Measurements from ENCODE around the gene KCNIP4.
"Not testable (repeated sequence)": the region's sequence is repeated elsewhere in the genome, so short reads cannot be mapped to it uniquely, and the experiment has no call there.

Gene KCNIP4

GRCh38 chr4:21948347-21949072 is at the start of gene KCNIP4:
TSS of gene KCNIP4 (minus strand) at chr4:21948772.
- DNase-seq (ENCODE audit: low read depth in 1 of 2, low spot score in 1 of 2): no peak

DNA sequence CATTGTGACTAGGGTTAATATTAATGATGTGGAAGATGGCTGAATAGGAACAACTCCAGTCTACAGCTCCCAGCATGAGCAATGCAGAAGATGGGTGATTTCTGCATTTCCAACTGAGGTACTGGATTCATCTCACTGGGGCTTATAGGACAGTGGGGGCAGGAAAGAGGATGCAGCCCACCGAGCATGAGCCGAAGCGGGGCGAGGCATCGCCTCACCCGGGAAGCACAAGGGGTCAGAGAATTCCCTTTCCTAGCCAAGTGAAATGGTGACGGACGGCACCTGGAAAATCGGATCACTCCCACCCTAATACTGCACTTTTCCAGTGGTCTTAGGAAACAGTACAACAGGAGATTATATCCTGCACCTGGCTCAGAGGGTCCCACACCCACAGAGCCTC is 48.0 kb upstream of the KCNIP4 start:
- not testable (repeated sequence) for DNase-seq (ENCODE audit: low read depth in 1 of 2, low spot score in 1 of 2)

DNA sequence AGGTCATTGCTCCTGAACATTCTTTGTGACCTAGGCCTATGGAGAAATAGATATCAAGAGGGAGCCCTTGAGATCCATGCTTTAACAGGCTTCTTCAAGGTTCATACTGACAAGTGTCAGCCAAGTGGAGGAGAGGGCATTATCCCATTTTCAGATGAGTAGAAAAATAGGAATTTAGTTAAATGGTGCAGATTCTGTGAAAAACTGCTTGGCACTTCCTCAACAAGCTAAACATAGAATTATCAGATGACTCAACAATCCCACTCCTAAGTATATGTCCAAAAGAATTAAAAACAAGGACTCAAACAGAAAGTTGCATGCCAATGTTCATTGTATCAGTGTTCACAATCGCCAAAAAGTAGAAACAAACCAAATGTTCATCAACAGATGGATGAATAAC is 43.8 kb upstream of the KCNIP4 start:
- DNase-seq (ENCODE audit: low read depth in 1 of 2, low spot score in 1 of 2): no peak

GRCh38 chr4:21991562-21991961 is 43.0 kb upstream of the KCNIP4 start:
- DNase-seq (ENCODE audit: low read depth in 1 of 2, low spot score in 1 of 2): no peak

DNA sequence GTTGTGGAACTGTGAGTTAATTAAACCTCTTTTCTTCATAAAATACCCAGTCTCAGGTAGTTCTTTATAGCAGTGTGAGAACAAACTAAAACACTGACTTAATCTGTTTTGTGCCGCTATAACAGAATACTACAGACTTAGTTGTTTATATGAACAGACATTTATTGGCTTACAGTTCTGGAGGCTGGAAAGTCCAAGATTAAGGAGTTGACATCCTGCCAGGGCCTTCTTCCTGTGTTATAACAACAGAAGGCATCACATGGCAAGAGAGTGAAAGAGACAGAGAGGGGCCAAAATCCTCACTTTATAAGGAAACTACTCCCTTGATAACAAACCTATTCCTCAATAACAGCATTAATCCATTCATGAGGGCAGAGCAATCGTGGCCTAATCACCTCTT is 42.5 kb upstream of the KCNIP4 start:
- no peak for DNase-seq (ENCODE audit: low read depth in 1 of 2, low spot score in 1 of 2)

GRCh38 chr4:21989351-21989750 is 40.8 kb upstream of the KCNIP4 start:
- DNase-seq (ENCODE audit: low read depth in 1 of 2, low spot score in 1 of 2): no peak

DNA sequence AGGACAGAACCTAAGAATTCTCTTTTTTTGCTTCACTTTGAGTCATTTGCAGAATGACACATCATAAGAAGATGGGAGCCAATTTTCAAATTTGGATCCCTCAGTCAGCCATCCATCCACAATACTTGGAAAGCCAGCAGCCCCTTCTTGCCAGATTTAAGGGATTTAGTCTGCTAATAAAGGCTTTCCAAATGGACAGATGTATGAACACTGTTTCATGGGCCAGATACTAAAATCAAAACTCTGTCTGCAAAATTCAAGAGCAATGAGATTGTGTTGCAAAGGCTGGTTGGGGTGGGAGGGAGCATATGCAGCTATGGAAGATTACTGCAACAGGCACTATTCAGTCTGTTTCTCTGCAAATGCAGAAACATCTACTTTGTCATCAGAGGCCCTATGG is 37.7 kb upstream of the KCNIP4 start:
- DNase-seq (ENCODE audit: low read depth in 1 of 2, low spot score in 1 of 2): no peak

GRCh38 chr4:21982087-21982486 is 33.5 kb upstream of the KCNIP4 start:
- no peak for DNase-seq (ENCODE audit: low read depth in 1 of 2, low spot score in 1 of 2)

GRCh38 chr4:21979196-21979595 is 30.6 kb upstream of the KCNIP4 start:
- no peak for DNase-seq (ENCODE audit: low read depth in 1 of 2, low spot score in 1 of 2)

DNA sequence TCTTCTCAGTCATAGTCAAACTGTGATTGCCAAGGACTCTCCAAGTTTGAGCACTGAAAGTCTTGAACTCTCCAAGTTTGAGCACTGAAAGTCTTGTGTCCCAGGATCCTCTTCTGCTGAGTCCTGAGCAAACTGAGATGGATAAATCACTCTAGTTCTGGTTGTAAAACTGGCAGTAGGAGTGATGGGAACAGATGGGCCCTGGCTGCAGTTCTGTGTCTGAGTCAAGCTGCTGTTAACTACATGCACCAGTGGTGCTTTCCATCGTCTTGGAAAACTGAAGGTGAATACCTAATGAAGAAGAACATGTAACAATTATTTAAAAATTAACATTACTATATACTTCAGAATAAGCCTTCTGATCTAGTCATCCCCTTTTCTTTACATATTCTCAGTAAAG is 27.6 kb upstream of the KCNIP4 start:
- no peak for DNase-seq (ENCODE audit: low read depth in 1 of 2, low spot score in 1 of 2)

DNA sequence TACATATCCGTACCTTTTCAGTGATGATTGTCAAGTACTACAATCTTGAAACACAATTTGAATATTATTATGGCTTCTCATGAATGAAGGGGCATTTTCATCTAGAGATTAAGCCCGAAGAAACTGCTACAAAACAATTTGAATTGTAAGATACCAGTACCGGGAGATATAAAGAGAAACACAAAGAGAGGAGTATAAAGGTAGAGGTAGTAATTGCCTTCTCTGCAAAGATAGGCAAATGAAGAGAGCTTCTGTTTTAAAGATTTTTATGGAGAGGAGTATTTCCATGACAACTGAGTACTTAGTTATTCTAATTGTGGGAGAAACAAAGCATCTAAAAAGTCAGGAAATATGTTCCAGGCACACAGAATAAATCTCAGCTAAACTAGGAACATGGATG is 25.3 kb upstream of the KCNIP4 start:
- no peak for DNase-seq (ENCODE audit: low read depth in 1 of 2, low spot score in 1 of 2)

GRCh38 chr4:21964762-21965319 is 16.3 kb upstream of the KCNIP4 start:
- DNase-seq (ENCODE audit: low read depth in 1 of 2, low spot score in 1 of 2): no peak

GRCh38 chr4:21962691-21963090 is 14.1 kb upstream of the KCNIP4 start:
- DNase-seq (ENCODE audit: low read depth in 1 of 2, low spot score in 1 of 2): no peak

- DNase-seq (ENCODE audit: low read depth in 1 of 2, low spot score in 1 of 2): no peak
Measured at GRCh38 chr4:21960793-21961192, 12.2 kb upstream of the KCNIP4 start.

DNA sequence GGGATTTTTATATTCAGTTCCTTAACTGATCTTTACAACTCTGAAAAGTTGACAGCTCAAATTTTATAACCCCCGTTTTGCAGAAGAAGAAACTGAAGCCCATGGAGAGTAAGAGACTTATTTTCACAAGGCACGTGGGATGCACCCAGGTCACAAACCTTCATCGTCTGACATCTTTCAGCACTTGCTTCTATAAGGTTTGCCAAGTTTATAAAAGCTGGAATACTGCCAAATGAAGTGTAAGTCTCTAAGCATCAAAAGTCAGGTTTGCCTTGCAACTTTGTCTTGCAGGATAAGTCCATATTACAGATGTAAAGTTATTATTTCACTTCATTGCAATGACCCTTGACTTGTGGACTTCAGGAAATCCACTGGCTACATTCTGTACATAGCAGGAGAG is 6.3 kb upstream of the KCNIP4 start:
- DNase-seq (ENCODE audit: low read depth in 1 of 2, low spot score in 1 of 2): no peak

DNA sequence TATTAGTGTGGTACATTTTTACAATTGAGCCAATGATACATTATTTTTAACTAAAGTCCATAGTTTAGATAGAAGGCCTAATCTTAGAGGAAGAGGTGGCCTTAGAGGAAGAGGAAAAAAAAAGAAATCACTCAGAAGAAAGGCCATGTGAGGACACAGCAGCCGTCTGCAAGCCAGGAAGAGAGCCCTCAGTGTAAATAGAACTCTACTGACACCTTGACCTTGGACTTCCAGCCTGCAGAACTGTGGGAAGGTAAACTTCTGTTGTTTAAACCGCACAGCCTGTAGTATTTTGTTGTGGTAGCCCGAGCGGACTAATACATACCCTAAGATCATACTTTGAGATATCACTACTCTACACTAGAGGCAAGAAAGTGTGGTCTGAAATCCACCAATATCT is 5.1 kb upstream of the KCNIP4 start:
- no peak for DNase-seq (ENCODE audit: low read depth in 1 of 2, low spot score in 1 of 2)

DNA sequence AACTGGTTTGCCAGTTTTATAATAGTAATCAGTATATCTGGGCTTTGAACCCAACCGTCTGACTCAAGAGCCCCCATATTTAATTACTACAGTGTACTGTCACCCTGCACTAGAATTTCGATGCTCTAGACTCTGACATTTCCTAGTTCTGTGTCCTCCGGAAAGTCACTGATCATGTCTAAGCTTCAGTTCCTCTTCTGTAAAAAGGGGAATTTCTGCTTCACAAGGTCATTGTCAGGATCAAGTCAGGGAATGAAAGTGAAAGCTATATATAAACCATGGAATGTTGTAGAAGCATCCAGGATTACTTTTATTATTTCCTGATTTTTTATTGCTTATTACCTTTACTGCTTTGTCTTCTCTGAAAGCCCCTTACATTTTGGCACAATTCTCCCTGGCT is 4.0 kb upstream of the KCNIP4 start:
- DNase-seq (ENCODE audit: low read depth in 1 of 2, low spot score in 1 of 2): no peak

DNA sequence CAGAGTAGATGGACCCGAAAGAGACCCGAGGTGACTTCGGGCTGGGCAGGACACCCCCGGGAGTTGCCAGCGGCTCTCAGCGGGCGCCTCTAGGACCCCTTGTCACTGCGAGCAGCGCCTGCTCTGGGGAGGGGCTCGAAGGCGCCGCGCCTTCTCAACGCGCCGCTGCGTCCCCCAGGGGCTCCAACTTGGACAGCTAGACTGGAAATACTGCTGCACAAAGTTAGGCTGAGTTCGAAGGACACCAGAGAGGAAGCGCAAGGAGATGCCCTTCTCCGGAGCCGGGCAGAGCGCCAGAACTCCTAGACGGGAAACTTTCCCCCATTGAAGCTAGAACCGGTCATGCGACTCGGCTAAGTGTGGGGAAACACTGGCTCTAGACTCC is 493 bp upstream of the KCNIP4 start:
- no peak for DNase-seq (ENCODE audit: low read depth in 1 of 2, low spot score in 1 of 2)

DNA sequence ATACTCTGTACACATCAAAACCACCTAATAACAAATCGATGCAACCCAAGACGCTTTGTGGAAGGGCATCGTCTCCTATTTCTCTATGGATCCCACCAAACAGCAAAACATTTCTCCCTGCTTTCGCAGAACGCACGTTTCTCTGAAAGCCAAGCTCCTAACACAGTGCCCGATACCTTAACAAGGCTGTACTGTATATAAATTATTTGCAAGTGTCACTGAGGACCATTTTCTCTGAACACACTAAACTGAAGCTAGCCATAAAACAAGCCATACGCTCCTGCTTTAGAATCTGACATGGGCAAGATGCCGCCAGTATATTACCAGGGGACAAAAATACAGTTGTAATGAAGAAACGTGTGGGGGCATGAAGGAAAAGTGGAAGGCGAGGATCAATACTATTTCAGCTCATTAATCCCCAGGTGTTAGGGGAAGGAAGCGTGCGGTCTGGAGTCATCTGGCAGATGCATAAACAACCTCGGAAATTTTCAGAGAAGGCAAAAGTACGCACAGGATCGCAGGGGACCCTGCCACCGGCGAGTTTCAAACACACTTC is 703 bp downstream of the KCNIP4 start:
- no peak for DNase-seq (ENCODE audit: low read depth in 1 of 2, low spot score in 1 of 2)

GRCh38 chr4:21946858-21947257 is 1.7 kb downstream of the KCNIP4 start:
- no peak for DNase-seq (ENCODE audit: low read depth in 1 of 2, low spot score in 1 of 2)

DNA sequence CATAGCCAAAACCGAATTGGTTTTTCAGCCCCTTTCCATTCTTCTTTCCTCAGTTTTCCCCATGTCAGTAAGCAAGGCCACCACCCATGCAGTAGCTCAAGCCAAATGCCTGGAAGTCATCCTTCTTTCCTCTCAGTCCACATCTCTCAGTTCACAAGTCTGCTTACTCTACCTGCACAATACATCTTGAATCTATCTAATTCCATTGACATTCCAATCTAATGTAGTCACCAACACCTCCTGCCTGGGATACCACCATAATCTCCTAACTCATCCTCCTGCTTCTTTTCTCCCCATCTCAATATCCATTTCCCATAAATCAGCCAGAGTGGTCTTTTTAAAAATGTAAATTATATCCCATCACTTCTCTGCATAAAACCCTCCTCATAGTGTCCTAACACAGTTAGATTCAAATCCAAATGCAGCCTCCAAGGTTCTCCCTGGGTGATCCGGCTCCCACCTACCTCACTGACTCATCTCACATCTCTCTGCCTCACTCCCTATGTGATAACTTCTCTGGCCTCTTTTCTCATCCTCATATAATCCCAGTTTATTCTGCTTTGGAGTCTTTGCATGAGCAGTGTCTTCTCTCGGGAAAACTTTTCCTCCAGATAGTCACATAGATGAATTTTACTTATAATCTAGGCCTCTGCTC is 26.9 kb downstream of the KCNIP4 start:
- DNase-seq (ENCODE audit: low read depth in 1 of 2, low spot score in 1 of 2): no peak

DNA sequence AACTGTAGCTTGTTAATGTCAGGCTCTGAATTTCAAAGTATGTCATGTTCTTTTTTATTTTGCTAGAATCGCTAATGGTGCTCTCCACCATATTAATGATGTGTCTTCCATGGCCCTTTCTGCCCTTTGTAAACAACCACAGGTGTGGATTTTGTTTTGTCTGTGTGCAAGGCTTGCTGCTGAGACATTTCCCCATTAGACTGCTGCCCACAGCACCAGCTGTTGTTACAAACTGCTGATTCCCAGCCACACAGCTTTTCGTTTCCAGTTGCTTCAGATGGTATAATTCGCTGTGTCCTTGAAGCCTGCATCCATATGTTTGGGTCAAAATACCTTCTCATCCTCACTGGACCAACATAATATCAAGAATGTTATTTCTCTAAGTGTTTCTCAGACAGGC is 32.8 kb downstream of the KCNIP4 start:
- no peak for DNase-seq (ENCODE audit: low read depth in 1 of 2, low spot score in 1 of 2)

Data from activated T-helper 1 cell treated with anti-CD3 and anti-CD28 coated beads, Interleukin-2, amount 50 U/mL, for 16 hours (primary cell).